ENCODE data around the gene ATOSB. TPM values are rescaled to one million over a fixed set of nuclear protein-coding genes. Genes with fewer than 3 reads are reported as not detected.

The ATOSB gene
- total and polyA plus RNA-seq, 2 experiments from 2014 or later: 2.3 to 6.1 TPM

GRCh38 chr9:35134920-35135319 is 19.3 kb upstream of the ATOSB start:
- Histone ChIP-seq H3K4me2 (no peak overlapping the region), H3K4me3 (no peak overlapping the region), H2AFZ (no peak overlapping the region), H3K4me1 (ENCODE audit: insufficient read depth) (no peaks in the 10 kb centered on the region), H4K20me1 (replicated peaks; ENCODE audit: insufficient read depth) (no peaks in the 10 kb centered on the region), H3F3A (replicated peaks; ENCODE audit: low read depth) (no peaks in the 10 kb centered on the region), H3K27me3 (ENCODE audit: insufficient read depth) (no peaks in the 10 kb centered on the region), H3K79me2 (replicated peaks; ENCODE audit: insufficient read depth) (no peaks in the 10 kb centered on the region), H3K36me3 (ENCODE audit: insufficient read depth) (0 out of 2 replicates have a peak, but pooled peaks cover 4% of the 10 kb centered on the region), H3K27ac (ENCODE audit: low read depth) (no peak overlapping the region), H3K9me2 (ENCODE audit: insufficient read depth) (no peaks in the 10 kb centered on the region; the same call in 1 of the 2 replicates)
- no peak for TF ChIP-seq POLR2AphosphoS5 (IDR thresholded peaks at IDR 0.05; ENCODE audit: low read depth)
- no peak for TF ChIP-seq NANOG (IDR thresholded peaks at IDR 0.05; ENCODE audit: borderline replicate concordance)
- no peak for TF ChIP-seq REST (IDR thresholded peaks at IDR 0.05; ENCODE audit: unreplicated experiment)
- no peak for TF ChIP-seq JUNB (IDR thresholded peaks at IDR 0.05; ENCODE audit: unreplicated experiment)
- TF ChIP-seq CREB1 (CRISPR knock-in tag; IDR thresholded peaks at IDR 0.05; ENCODE audit: low read depth): no peak
- TF ChIP-seq ZNF462 (CRISPR knock-in tag; IDR thresholded peaks at IDR 0.05): no peak
- no peak for TF ChIP-seq STAT1 (IDR thresholded peaks at IDR 0.05; ENCODE audit: unreplicated experiment)
- no peak for TF ChIP-seq EZH2phosphoT487 (IDR thresholded peaks at IDR 0.05; ENCODE audit: unreplicated experiment)
- TF ChIP-seq CTCF (conservative IDR thresholded peaks at IDR 0.05; ENCODE audit: low read depth in 2 of 2): no peak
- no peak for TF ChIP-seq ZNF114 (CRISPR knock-in tag; IDR thresholded peaks at IDR 0.05)
- TF ChIP-seq, protein P1, sequence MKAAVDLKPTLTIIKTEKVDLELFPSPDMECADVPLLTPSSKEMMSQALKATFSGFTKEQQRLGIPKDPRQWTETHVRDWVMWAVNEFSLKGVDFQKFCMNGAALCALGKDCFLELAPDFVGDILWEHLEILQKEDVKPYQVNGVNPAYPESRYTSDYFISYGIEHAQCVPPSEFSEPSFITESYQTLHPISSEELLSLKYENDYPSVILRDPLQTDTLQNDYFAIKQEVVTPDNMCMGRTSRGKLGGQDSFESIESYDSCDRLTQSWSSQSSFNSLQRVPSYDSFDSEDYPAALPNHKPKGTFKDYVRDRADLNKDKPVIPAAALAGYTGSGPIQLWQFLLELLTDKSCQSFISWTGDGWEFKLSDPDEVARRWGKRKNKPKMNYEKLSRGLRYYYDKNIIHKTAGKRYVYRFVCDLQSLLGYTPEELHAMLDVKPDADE (IDR thresholded peaks at IDR 0.05): no peak
- no peak for TF ChIP-seq EZH2 (IDR thresholded peaks at IDR 0.05; ENCODE audit: low read depth, unreplicated experiment)
- no peak for TF ChIP-seq ZNF331 (CRISPR knock-in tag; IDR thresholded peaks at IDR 0.05; ENCODE audit: low read depth)
- Mint-ChIP-seq H3K27ac (no peak overlapping the region), H3K9me3 (peaks cover 63% of the 10 kb centered on the region), H3K36me3 (ENCODE audit: low read depth) (peaks cover 17% of the 10 kb centered on the region; the same call in 2 of the 3 replicates), H3K4me1 (no peaks in the 10 kb centered on the region), H3K4me3 (no peak overlapping the region), H3K27me3 (ENCODE audit: insufficient read depth, low read depth, poor library complexity) (peaks cover 4% of the 10 kb centered on the region)
- no peak for DNase-seq (ENCODE audit: low spot score)
- no peak for ATAC-seq

Data from GM23338 (cell line).